NCI-H2196 treated with DMSO at 0.1 percent for 48 hours (cell line): Measurements from ENCODE around the gene PRSS56.

Source experiments
- DNase-seq: peaks from one replicate; lab custom pipeline; 2025; ENCODE audit not compliant: unreplicated experiment; lab: John Stamatoyannopoulos, UW

PRSS56 gene

GRCh38 chr2:232501794-232502390 is 18.3 kb upstream of the PRSS56 start:
- DNase-seq = no peak

- no peak for DNase-seq
These were observed 17.7 kb upstream of the PRSS56 start for GRCh38 chr2:232502511-232502910.

- DNase-seq = no peak
These were observed 17.0 kb upstream of the PRSS56 start for GRCh38 chr2:232502911-232503808.

GRCh38 chr2:232503809-232504323 is 16.3 kb upstream of the PRSS56 start:
- no peak for DNase-seq

- peak; percentile 38 for DNase-seq
These were observed 15.8 kb upstream of the PRSS56 start for GRCh38 chr2:232504438-232504837.

- DNase-seq = no peak
These were observed 14.3 kb upstream of the PRSS56 start for GRCh38 chr2:232505856-232506255.

GRCh38 chr2:232506709-232507108 is 13.5 kb upstream of the PRSS56 start:
- no peak for DNase-seq

- DNase-seq = no peak
These were observed 11.9 kb upstream of the PRSS56 start for GRCh38 chr2:232508251-232508650.

- no peak for DNase-seq
These were observed 8.8 kb upstream of the PRSS56 start for GRCh38 chr2:232511336-232511890.

- DNase-seq = no peak
These were observed 7.6 kb upstream of the PRSS56 start for GRCh38 chr2:232512602-232513001.

GRCh38 chr2:232513353-232513752 is 6.8 kb upstream of the PRSS56 start:
- DNase-seq = no peak

GRCh38 chr2:232515639-232516038 is 4.5 kb upstream of the PRSS56 start:
- no peak for DNase-seq

GRCh38 chr2:232516551-232516950 is 3.6 kb upstream of the PRSS56 start:
- DNase-seq = no peak

- no peak for DNase-seq
These were observed 1.3 kb upstream of the PRSS56 start for GRCh38 chr2:232518844-232519243.

- DNase-seq = no peak
These were observed 301 bp downstream of the PRSS56 start for GRCh38 chr2:232520489-232520888.

GRCh38 chr2:232521098-232521497 is 910 bp downstream of the PRSS56 start:
- no peak for DNase-seq

GRCh38 chr2:232521959-232522622 is 1.9 kb downstream of the PRSS56 start:
- DNase-seq = no peak

GRCh38 chr2:232522623-232523401 is 2.6 kb downstream of the PRSS56 start:
- DNase-seq = no peak

GRCh38 chr2:232523402-232523681 is 3.2 kb downstream of the PRSS56 start:
- DNase-seq = no peak

GRCh38 chr2:232523682-232524597 is 3.8 kb downstream of the PRSS56 start:
- DNase-seq = no peak
